KMS-11 (cell line): ENCODE data around the gene HNRNPU.

ENCODE experiments used
- H2AFZ ChIP-seq: fragments of 200-600 bp; sonication (generic); 2 replicates; pipeline ENCODE4 v1.6.1; 2016; ENCODE audit warnings: antibody characterized with exemption, mixed run types, low read depth
- H3K27ac ChIP-seq: fragments of 200-600 bp; sonication (generic); 2 replicates; pipeline ENCODE4 v1.6.1; 2016; ENCODE audit warnings: mild to moderate bottlenecking, mixed run types
- H3K27me3 ChIP-seq: fragments of 200-600 bp; sonication (generic); 2 replicates; pipeline ENCODE4 v1.6.1; 2017; ENCODE audit warnings: mild to moderate bottlenecking, low read depth, mixed run types, moderate library complexity; ENCODE audit not compliant: insufficient read depth
- H3K36me3 ChIP-seq: fragments of 200-600 bp; sonication (generic); 2 replicates; pipeline ENCODE4 v1.6.1; 2017; ENCODE audit warnings: mild to moderate bottlenecking, mixed run types; ENCODE audit not compliant: insufficient read depth
- H3K4me1 ChIP-seq: fragments of 200-600 bp; sonication (generic); 2 replicates; pipeline ENCODE4 v1.6.1; 2016; ENCODE audit warnings: mild to moderate bottlenecking, low read depth, mixed run types; ENCODE audit not compliant: poor library complexity, severe bottlenecking
- H3K4me2 ChIP-seq: fragments of 200-600 bp; sonication (generic); 2 replicates; pipeline ENCODE4 v1.7.0; 2016; ENCODE audit warnings: mild to moderate bottlenecking, mixed run types
- H3K4me3 ChIP-seq: fragments of 200-600 bp; sonication (generic); IDR thresholded peaks from 2 replicates; pipeline ENCODE4 v1.6.1; 2017; ENCODE audit warnings: low read depth, low read length, mixed read lengths; ENCODE audit not compliant: insufficient read depth
- H3K79me2 ChIP-seq: fragments of 200-600 bp; sonication (generic); 2 replicates; pipeline ENCODE4 v1.6.1; 2016; ENCODE audit warnings: low read depth, mixed run types; ENCODE audit not compliant: insufficient read depth
- H3K9ac ChIP-seq: fragments of 200-600 bp; sonication (generic); 2 replicates; pipeline ENCODE4 v1.6.1; 2016; ENCODE audit warnings: mild to moderate bottlenecking, mixed run types
- H4K20me1 ChIP-seq: fragments of 200-600 bp; sonication (generic); 2 replicates; pipeline ENCODE4 v1.6.1; 2016; ENCODE audit warnings: mild to moderate bottlenecking, mixed run types; ENCODE audit not compliant: insufficient read depth
- TF ChIP-seq, protein P1 (sequence below): fragments of 200-600 bp; sonication (generic); conservative IDR thresholded peaks from 2 replicates; pipeline ENCODE4 v1.6.1; 2017; ENCODE audit warnings: low read depth, mild to moderate bottlenecking, antibody characterized with exemption, low read length, moderate library complexity, mixed read lengths

HNRNPU gene

DNA sequence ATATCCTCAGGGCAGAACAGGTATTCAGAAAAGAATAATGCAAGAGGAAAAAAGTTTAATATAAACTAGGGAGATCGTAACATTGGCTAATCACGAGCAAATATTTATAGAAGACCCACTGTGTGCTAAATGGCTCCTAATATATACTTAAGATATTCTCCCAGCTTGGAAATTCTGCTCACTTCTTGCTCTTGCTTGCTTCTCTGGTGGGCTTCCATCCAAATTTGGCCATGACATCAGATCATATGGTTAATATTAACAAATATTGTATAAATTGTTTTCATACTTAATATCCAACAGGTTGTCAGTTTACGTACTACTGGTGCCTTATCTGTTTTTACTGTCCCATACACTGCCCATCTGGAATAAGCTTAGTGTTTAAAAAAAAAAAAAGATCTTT, 27.8 kb downstream of the HNRNPU start:
- Histone ChIP-seq H3K36me3 (0 out of 2 replicates have a peak, but pooled peaks cover 3% of the 10 kb centered on the region), H2AFZ (no peak overlapping the region), H4K20me1 (no peaks in the 10 kb centered on the region), H3K9ac (peak overlapping the region; percentile 99; the same call in 1 of the 2 replicates), H3K4me2 (peak overlapping the region; percentile 69), H3K79me2 (peaks cover 46% of the 10 kb centered on the region; the same call in 1 of the 2 replicates), H3K27ac (peak overlapping the region; percentile 100), H3K27me3 (no peaks in the 10 kb centered on the region), H3K4me3 (no peak overlapping the region), H3K4me1 (peaks cover 62% of the 10 kb centered on the region)
- TF ChIP-seq, protein P1, sequence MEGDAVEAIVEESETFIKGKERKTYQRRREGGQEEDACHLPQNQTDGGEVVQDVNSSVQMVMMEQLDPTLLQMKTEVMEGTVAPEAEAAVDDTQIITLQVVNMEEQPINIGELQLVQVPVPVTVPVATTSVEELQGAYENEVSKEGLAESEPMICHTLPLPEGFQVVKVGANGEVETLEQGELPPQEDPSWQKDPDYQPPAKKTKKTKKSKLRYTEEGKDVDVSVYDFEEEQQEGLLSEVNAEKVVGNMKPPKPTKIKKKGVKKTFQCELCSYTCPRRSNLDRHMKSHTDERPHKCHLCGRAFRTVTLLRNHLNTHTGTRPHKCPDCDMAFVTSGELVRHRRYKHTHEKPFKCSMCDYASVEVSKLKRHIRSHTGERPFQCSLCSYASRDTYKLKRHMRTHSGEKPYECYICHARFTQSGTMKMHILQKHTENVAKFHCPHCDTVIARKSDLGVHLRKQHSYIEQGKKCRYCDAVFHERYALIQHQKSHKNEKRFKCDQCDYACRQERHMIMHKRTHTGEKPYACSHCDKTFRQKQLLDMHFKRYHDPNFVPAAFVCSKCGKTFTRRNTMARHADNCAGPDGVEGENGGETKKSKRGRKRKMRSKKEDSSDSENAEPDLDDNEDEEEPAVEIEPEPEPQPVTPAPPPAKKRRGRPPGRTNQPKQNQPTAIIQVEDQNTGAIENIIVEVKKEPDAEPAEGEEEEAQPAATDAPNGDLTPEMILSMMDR, result no peak

DNA sequence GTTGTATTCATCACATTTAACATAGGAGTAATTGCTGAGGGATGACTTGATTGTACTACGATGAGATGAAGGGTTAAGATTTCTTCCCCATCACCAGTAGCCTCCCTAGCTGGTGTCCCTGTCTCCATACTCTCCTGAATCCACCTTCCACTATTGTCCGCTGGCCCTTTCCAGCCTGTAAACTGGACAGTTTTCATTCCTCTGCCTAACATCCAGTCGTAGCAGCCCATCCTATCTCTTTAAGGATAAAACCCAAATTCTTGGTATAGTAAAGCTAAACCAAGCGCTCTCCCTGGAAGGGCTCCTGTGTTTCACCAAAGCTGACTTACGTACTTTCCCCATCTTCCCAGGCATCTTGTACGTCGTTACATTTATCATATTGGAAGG, 28.2 kb downstream of the HNRNPU start:
- H3K4me3 ChIP-seq, result no peak overlapping the region
- 0 out of 2 replicates have a peak, but pooled peaks cover 3% of the 10 kb centered on the region for H3K36me3 ChIP-seq
- H3K4me1 ChIP-seq, result peaks cover 57% of the 10 kb centered on the region
- H4K20me1 ChIP-seq, result no peaks in the 10 kb centered on the region
- no peaks in the 10 kb centered on the region for H3K27me3 ChIP-seq
- H2AFZ ChIP-seq, result peak overlapping the region; percentile 15; the same call in 1 of the 2 replicates
- TF ChIP-seq, protein P1, result no peak
- peak overlapping the region; percentile 100 for H3K27ac ChIP-seq
- H3K79me2 ChIP-seq, result peaks cover 46% of the 10 kb centered on the region; the same call in 1 of the 2 replicates
- H3K9ac ChIP-seq, result peak overlapping the region; percentile 99
- H3K4me2 ChIP-seq, result peak overlapping the region; percentile 69

DNA sequence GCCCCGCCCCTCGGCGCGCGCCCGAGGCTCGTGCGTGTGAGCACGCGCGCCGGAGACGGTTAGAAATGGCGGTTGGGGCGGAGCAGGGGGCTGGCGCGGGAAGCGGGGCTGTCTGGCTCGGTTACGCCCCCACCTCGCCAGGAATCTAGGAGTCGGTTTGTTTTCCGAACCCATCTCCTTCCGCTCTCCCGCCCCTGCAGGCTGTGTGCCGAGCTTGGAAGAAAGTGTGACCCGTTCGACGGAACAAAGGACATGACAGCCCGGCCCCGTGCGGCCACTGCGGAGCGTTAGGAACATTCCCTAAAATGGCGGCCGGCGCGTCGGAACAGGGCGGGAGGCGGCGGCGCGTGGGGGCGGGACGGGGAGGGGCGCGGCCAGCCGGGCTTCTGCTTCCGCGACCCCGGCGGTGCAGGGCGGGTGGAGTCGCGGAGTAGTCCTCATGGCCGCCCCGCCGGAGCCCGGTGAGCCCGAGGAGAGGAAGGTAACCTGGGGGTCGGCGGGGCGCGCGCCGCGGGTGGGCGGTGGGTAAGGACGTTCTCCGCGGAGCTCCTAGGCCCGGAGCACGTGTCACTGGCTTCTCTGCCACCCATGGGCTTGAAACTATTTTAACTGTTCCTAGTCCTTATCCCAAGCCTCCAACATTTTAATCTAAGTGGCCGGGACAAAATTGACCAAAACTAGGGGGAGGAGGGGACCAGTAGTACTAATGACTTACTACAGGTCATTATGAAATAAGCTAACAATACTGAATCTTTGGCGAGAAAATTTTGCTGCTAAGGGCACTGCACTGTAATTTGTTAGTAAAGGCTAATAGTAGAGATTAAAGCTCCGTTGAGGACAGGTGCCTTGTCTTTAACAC, 28.8 kb downstream of the HNRNPU start, which contains the start of gene COX20:
TSS of gene COX20 (plus strand) at position 383 of the 859 bp plus-strand sequence. CDS start at position 440, 57 bp downstream.
- Histone ChIP-seq H4K20me1 (no peaks in the 10 kb centered on the region), H3K79me2 (peaks cover 46% of the 10 kb centered on the region; the same call in 1 of the 2 replicates), H3K27me3 (no peaks in the 10 kb centered on the region), H3K4me2 (peak within 1 kb of the TSS; percentile 96), H3K36me3 (no peaks in the 10 kb centered on the region), H3K27ac (peak within 1 kb of the TSS; percentile 100), H2AFZ (peak within 1 kb of the TSS; percentile 63), H3K4me1 (peaks cover 51% of the 10 kb centered on the region), H3K9ac (peak within 1 kb of the TSS; percentile 99), H3K4me3 (no peak within 1 kb of the TSS)
- TF ChIP-seq, protein P1, result no peak

DNA sequence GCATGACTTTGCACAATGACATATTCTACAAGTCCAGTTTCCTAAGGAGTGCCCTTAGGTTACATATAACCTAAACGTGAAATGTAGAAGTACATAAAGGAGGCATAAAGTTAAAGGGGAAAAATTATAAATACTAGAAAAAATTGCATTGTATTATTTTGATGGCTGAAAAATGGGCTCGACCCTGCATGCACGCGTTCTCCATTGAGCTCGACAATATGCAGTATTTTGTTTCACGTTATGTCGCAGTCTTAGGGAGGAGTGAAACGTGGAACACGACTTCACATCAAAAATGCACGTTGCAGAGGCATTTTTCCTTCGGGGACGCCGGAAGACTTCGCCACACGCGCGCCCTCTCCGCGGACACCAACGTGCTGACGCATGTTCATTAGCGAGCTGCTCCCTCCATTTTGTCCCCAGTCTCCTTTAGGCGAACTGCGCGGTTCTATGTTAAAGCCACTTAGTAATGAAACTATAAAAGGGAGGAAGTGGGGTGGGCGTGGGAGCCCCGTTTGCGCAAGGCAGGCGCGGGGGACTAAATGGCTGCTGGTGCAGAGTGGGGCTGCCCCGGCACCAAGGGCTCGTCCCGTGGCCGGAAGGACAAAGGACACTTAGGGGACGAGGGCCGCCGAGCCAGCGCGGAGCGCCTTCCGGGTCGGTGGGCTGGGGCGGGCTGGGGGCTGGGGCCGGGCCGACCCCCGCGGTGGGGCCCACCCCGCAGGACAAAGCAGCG, 29.6 kb downstream of the HNRNPU start:
- H3K4me3 ChIP-seq, result no peak overlapping the region
- no peaks in the 10 kb centered on the region for H3K36me3 ChIP-seq
- H4K20me1 ChIP-seq, result no peaks in the 10 kb centered on the region
- no peaks in the 10 kb centered on the region for H3K27me3 ChIP-seq
- peak overlapping the region; percentile 100 for H3K27ac ChIP-seq
- peak overlapping the region; percentile 63 for H2AFZ ChIP-seq
- peak overlapping the region; percentile 99 for H3K9ac ChIP-seq
- H3K79me2 ChIP-seq, result peaks cover 40% of the 10 kb centered on the region; the same call in 1 of the 2 replicates
- peaks cover 43% of the 10 kb centered on the region for H3K4me1 ChIP-seq
- TF ChIP-seq, protein P1, result no peak
- peak overlapping the region; percentile 96 for H3K4me2 ChIP-seq
